Measurements from ENCODE around the gene KDM4B. TPM values are rescaled to one million over a fixed set of nuclear protein-coding genes. Genes with fewer than 3 reads are reported as not detected.

The KDM4B gene
- total and polyA plus RNA-seq, 2 donors from 2014 or later, result 6.6 to 35.7 TPM

GRCh38 chr19:5114727-5115126 lies 145.8 kb downstream of the KDM4B start:
- Histone ChIP-seq H3K4me3 (ENCODE audit: low read length in 3 of 3) (no peak overlapping the region), H3K9me3 (ENCODE audit: control insufficient read depth in 2 of 3, insufficient read depth in 1 of 3, low read length in 3 of 3) (no peaks in the 10 kb centered on the region), H3K27me3 (ENCODE audit: control insufficient read depth, insufficient read depth, low read length) (no peaks in the 10 kb centered on the region), H3K36me3 (ENCODE audit: control insufficient read depth in 2 of 3, insufficient read depth in 3 of 3, low read length in 3 of 3) (peaks cover 0 to 7% (median 6%) of the 10 kb centered on the region in 3 donors), H3K27ac (ENCODE audit: low read depth in 2 of 2, low read length in 2 of 2) (no peak overlapping the region), H3K9ac (ENCODE audit: low read length in 3 of 3) (no peak overlapping the region), H3K4me1 (ENCODE audit: control insufficient read depth in 2 of 3, insufficient read depth in 2 of 3, low read depth in 1 of 3, low read length in 3 of 3) (peaks cover 0 to 3% (median 0%) of the 10 kb centered on the region in 3 donors)
- FAIRE-seq (no peak), DNase-seq (no peak)
- intact Hi-C loops (cut with DNase I), result no loop called here
- TF ChIP-seq CTCF (IDR thresholded peaks at IDR 0.05; ENCODE audit: borderline replicate concordance, extremely low read depth, insufficient read depth), result no peak

GRCh38 chr19:5115351-5115750 lies 146.4 kb downstream of the KDM4B start:
- intact Hi-C loops (cut with DNase I), result no loop called here
- FAIRE-seq (no peak), DNase-seq (no peak)
- Histone ChIP-seq H3K4me1 (ENCODE audit: control insufficient read depth in 2 of 3, insufficient read depth in 2 of 3, low read depth in 1 of 3, low read length in 3 of 3) (peaks cover 0 to 3% (median 0%) of the 10 kb centered on the region in 3 donors), H3K27ac (ENCODE audit: low read depth in 2 of 2, low read length in 2 of 2) (no peak overlapping the region), H3K9ac (ENCODE audit: low read length in 3 of 3) (no peak overlapping the region), H3K36me3 (ENCODE audit: control insufficient read depth in 2 of 3, insufficient read depth in 3 of 3, low read length in 3 of 3) (peaks cover 0 to 7% (median 6%) of the 10 kb centered on the region in 3 donors), H3K9me3 (ENCODE audit: control insufficient read depth in 2 of 3, insufficient read depth in 1 of 3, low read length in 3 of 3) (no peaks in the 10 kb centered on the region), H3K4me3 (ENCODE audit: low read length in 3 of 3) (no peak overlapping the region), H3K27me3 (ENCODE audit: control insufficient read depth, insufficient read depth, low read length) (no peaks in the 10 kb centered on the region)
- no peak for TF ChIP-seq CTCF (IDR thresholded peaks at IDR 0.05; ENCODE audit: borderline replicate concordance, extremely low read depth, insufficient read depth)

- Histone ChIP-seq H3K4me1 (ENCODE audit: control insufficient read depth in 2 of 3, insufficient read depth in 2 of 3, low read depth in 1 of 3, low read length in 3 of 3) (peaks cover 0 to 3% (median 0%) of the 10 kb centered on the region in 3 donors), H3K36me3 (ENCODE audit: control insufficient read depth in 2 of 3, insufficient read depth in 3 of 3, low read length in 3 of 3) (peaks cover 0 to 7% (median 6%) of the 10 kb centered on the region in 3 donors), H3K27me3 (ENCODE audit: control insufficient read depth, insufficient read depth, low read length) (no peaks in the 10 kb centered on the region), H3K27ac (ENCODE audit: low read depth in 2 of 2, low read length in 2 of 2) (no peak overlapping the region), H3K9me3 (ENCODE audit: control insufficient read depth in 2 of 3, insufficient read depth in 1 of 3, low read length in 3 of 3) (no peaks in the 10 kb centered on the region), H3K4me3 (ENCODE audit: low read length in 3 of 3) (no peak overlapping the region), H3K9ac (ENCODE audit: low read length in 3 of 3) (no peak overlapping the region)
- no peak for DNase-seq
- FAIRE-seq, result no peak
- intact Hi-C loops (cut with DNase I), result no loop called here
- no peak for TF ChIP-seq CTCF (IDR thresholded peaks at IDR 0.05; ENCODE audit: borderline replicate concordance, extremely low read depth, insufficient read depth)
Observed at GRCh38 chr19:5115771-5116202, 146.9 kb downstream of the KDM4B start.

GRCh38 chr19:5116292-5116691 lies 147.4 kb downstream of the KDM4B start:
- H3K27me3 ChIP-seq (ENCODE audit: control insufficient read depth, insufficient read depth, low read length), result no peaks in the 10 kb centered on the region
- DNase-seq (no peak), FAIRE-seq (no peak)
- intact Hi-C loops (cut with DNase I), result no loop called here
- peaks cover 0 to 7% (median 6%) of the 10 kb centered on the region in 3 donors for H3K36me3 ChIP-seq (ENCODE audit: control insufficient read depth in 2 of 3, insufficient read depth in 3 of 3, low read length in 3 of 3)
- H3K9me3 ChIP-seq (ENCODE audit: control insufficient read depth in 2 of 3, insufficient read depth in 1 of 3, low read length in 3 of 3), result no peaks in the 10 kb centered on the region
- H3K4me1 ChIP-seq (ENCODE audit: control insufficient read depth in 2 of 3, insufficient read depth in 2 of 3, low read depth in 1 of 3, low read length in 3 of 3), result peaks cover 0 to 3% (median 0%) of the 10 kb centered on the region in 3 donors
- H3K9ac ChIP-seq (ENCODE audit: low read length in 3 of 3), result no peak overlapping the region
- TF ChIP-seq CTCF (IDR thresholded peaks at IDR 0.05; ENCODE audit: borderline replicate concordance, extremely low read depth, insufficient read depth), result no peak
- no peak overlapping the region for H3K27ac ChIP-seq (ENCODE audit: low read depth in 2 of 2, low read length in 2 of 2)
- no peak overlapping the region for H3K4me3 ChIP-seq (ENCODE audit: low read length in 3 of 3)
